ENCODE results near the gene FAM83B.

- TF ChIP-seq CTCF (conservative IDR thresholded peaks at IDR 0.05) = no peak
- TF ChIP-seq EZH2 (IDR thresholded peaks at IDR 0.05; ENCODE audit: low read depth) = no peak
These were observed 15.5 kb downstream of the FAM83B start for GRCh38 chr6:54861905-54862616.
